GM21576 (cell line): ENCODE measurements around the gene CCDC85C.
A peak's percentile ranks its signal among the peaks of the same experiment; 100 is the strongest.

Experiments used
- ATAC-seq: cut with Tn5 transposase; IDR thresholded peaks from one replicate; pipeline ENCODE4 v1.9.1; 2021; ENCODE audit warnings: mild to moderate bottlenecking, moderate library complexity; ENCODE audit not compliant: unreplicated experiment

The CCDC85C gene

DNA sequence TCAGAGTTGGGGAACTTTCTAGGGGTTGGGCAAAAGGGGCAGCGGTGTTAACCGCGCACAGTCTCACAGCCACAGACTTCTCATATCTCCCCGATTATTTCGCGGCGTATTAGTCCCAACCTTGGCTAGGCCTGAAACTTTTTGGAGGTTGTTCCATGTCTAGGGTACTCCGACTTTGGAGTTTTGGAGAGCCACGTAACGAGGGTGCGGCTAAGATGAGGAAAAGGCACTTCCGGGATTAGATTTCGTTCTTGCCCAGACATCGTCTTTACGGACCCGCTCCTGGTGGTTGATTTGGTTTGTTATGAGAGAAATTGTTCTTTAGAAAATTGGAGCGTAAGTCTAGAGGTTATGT, 122.3 kb downstream of the CCDC85C start:
- no peak for ATAC-seq

DNA sequence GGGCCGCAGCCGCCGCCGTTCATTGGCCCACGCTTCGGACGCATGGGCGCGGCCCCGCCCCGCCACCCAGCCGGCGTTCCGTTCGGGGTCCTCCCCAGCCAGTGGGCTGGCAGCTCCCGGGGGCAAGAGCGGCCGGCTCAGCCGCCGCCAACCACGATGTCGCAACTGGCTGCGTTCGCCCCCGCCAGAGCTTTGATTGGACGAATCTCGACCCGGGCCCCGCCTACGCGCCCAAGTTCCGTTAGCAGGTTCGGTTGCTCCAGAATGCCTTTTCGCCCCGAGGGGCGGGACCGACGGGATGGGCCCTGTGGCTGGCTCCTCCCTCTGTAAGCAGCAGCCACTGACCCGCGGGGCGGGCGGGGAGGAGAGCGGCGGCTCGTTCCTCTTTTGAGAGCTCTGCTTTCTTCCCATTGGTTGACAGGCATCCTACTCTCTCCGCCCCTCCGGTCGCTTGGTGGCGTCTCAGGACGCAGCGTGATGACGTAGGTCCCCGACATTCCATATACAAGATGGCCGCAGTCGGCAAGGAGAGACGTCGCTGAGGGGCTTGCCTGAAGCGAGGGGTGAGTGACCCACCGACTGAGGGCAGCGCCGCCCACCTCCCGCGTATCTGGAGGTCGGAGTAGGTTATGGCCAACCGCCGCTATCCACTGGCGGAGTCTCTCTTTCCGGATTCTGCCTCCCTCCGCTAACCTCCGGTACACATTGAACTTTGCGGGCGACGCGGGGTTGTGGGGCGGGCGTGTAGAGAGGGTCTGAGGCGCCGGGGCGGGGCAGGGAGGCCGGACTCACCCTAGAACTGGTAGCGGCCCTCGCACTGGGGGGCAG, 122.9 kb downstream of the CCDC85C start, which contains the start of gene CCNK:
Gene CCNK, plus strand, starts transcription at position 493 of the 828 bp plus-strand sequence. CDS start 11,269 bp downstream, outside the sequence.
- peak; percentile 87 for ATAC-seq

DNA sequence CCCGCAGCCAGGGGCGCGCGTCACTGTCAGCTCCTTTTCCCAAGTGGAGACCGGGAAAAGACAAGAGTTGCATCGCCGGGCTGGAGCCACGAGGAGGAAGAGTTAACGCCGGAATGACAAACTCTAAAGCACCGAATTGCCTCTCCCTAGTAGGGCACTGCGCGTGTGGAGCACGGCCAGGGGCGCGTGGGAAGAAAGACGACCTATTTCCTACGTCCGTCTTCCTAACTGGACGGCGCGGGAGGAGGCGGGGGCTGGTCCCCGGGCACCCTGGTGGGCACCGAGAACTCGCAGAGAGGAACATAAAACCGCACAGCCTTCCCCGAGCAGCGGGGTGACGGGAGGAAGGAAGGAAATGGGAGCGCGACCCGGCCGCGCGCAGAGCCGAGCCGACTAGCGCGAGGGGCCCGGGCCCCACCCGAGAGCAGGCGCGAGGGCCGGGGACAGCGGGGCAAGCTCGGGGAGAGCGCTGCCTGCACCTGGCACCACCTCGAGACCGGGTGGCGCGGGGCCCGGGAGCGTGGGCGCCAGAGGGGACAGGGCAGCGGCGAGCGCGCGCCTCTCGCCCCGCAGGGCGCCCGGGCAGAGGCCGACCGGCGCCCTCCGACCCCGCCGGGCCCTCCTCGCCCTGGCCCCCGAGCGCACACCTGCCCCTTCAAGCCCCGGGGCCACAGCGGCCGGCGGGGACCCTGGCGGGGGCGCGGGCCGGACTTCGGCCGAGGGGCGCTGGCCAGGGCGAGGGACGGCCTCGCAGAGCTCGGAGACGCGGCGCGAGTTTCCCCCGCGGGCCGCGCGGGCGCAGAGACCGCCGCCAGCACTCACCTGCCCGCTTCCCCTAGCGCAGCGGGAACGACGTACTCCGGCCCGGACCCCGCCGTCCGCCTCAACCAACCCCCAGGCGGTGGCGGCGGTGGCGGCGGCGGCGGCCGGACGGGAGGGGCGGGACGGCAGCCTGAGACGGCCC, 123.8 kb downstream of the CCDC85C start, which contains the start of gene SETD3:
Gene SETD3, minus strand, starts transcription at position 954 of the 964 bp plus-strand sequence. CDS start 15,054 bp downstream, outside the sequence.
- ATAC-seq, result peak; percentile 0

DNA sequence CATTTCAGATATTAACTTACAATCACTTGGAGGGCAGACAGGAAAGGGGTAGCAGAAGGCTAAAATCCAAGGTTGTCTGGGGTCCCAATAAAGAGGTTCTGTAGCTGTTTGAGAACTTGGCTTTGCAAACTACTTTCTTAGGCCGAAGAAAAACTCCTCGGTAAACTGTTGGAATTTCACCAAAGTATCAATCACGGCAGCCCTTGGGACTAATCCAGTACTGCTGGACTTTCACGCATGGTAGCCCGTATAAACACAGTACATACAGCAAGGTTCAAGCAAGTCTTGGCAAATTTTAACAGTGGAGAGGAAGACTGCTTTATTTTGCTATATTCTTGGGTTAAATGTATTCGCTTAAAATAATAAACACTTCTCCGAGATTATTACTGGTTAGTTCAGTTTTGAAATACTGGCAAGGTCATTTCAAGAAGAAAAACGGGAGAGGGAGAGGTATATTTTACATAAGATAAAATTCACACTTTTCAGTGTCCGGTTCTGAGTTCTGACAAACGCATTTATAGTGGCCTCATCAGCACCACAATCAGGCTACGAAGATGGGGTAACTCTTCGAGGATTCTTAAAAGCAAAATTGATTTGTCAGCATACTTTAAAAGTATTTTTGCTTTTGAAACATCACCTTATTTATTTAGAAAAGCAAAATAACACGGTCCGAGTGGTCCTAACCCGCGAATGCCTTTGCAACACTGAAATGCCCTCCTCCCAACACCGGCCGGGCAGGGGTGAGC, 124.7 kb downstream of the CCDC85C start:
- ATAC-seq, result no peak

DNA sequence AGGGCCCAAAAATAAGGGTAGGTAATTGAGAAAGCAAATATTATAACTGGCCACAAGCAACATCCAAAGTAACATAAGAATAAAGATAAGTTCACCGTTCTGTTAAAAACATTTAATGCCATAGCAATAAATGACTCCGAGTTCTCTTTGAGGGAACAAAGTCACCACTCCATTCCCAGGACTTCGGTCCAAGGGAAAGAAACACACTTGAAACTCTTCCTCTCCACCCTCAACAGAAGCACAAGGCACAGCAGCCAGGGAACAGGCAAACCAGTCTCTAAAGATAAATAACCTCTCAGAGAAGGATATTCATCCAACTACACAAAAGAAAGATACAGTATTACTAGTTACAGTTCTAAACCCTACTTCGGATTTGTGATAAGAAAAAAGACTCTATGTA, 125.9 kb downstream of the CCDC85C start:
- no peak for ATAC-seq

DNA sequence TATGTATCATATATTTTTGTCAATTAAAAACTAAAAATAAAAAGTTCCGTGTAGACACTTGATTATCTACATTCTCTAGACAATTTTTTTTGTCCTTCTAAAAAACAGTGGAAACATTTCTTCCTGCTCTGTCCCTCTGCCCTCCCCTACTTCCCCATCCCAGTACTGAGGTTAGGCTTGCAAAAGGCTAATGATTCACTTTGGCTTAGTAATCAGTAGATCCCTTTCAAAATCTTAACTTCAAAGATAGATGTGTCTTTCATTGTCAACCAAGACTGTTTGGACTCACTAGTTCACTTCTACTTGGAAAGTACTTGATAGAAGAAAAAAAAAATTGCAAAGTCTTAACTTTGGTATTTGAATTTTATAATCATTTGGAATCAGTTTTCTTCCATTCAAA, 127.1 kb downstream of the CCDC85C start:
- no peak for ATAC-seq

DNA sequence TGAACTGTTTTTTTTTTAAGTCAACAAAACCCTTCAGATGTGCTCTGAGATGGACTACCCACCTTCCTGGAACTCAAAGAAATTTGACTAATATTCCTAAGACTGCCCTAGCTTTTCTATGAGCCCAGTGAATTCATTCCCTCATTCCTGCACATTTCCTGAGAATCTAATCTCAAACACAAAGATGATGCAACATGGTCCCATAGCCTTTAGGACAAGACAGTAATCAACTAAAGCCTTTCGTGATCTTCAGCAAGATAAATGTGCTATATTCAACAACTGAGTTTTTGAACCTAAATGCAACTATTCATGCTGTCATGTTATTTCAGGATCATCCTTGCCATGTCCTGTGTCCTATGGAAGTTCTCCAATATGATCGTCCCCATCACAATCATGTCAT, 128.3 kb downstream of the CCDC85C start:
- ATAC-seq, result no peak

DNA sequence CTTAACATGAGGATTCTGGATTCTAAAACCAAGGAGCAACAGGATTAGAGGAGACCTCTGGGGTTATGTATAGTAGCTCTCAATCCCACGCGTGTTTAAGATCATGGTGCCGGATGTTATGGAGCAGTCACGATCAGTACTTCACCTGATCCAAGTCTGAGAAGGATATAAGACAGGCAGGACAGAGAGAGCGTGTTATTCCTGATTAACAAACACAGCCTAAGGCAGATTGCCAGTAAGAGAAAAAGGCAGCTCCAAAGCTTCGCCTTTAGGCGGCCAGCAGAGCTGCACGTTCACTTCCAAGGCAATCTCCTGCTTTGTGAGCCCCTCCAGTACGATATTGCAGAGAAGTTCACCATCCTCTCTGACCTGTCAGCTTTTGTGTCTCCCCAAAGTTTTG, 128.8 kb downstream of the CCDC85C start:
- no peak for ATAC-seq

DNA sequence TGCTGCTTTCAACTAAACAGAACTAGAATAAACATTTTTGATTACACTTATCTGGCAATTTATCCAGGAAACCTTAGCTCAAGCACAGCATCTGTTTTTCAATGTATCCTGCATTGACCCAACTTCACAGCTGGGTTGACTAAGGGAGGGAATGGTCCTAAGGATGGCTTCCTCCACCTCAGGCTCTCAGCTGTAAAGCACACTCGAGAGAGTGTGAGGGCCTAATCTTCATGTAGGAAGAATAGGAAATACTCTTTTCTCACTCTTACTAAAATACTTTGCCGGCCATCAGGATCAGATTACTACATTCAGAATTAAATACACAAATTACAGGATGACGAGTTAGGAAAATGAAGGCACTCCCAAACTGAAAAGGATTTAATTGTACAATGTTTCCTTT, 130.5 kb downstream of the CCDC85C start:
- no peak for ATAC-seq

DNA sequence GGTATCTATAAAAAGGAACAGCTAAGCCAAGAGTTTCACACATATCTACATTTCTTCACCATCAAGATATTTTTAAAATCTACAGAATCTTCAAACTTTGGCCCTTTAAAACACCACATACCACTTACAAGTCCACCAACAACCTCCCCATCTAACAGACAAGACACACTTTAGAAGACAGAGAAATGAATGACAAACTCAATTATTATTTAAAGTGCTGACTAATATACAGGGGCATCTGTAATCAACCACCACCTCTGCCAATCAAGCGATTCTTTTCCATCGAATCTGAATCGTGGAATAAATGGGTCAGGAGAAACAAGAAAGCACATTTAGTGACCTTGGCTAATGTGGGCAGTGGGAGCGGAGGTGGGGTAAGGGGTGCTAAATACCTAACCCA, 131.1 kb downstream of the CCDC85C start:
- no peak for ATAC-seq

DNA sequence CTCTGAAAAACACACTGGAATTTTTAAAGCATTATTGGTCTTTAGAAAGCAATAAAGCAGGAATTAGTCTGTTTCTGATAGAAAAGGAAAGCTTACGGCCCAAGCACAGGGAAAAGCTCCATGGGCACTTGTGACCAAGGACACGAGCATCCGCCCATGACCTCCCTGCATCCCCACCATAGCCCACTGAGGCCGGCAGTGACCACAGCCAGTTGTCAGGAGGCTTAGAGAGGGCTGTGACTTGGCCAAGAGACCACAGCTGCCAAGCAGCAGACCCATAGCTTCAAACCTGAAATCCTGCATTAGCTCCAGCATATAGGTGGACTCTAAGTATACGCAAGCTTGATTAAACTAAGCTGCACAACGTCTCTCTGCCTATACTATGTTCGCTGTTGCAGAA, 132.3 kb downstream of the CCDC85C start:
- no peak for ATAC-seq

DNA sequence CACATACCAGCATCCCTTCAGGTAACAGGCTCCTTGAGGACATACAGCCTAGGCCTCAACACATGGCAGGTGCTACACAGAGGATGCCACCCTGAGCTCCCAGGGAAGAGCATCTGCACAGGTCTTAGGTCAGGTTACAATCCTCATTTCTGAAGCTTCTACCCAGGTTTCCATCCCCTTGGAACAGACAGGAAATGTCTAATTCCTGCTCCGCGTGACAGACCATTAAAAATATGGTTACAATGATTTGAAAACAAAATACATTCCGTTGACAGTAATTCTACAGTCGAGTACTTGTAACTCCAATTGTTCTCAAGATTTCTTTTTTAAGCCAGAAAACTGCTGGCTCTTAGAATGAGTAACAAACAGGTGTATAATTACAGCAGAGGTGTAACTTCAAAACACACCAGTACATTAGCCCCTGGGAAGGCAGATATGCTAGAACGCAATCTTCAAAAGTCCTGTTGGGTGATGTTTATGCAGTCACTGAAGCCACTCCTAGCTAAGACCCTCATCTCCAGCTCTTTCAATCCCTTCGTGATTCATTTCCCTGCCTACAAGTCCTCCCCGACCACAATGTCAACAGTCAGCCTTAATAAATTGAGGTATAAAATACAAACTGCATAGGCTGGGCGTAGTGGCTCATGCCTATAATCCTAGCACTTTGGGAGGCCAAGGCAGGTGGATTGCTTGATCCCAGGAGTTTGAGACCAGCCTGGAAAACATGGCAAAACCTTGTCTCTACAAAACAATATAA, 135.0 kb downstream of the CCDC85C start:
- ATAC-seq, result no peak

DNA sequence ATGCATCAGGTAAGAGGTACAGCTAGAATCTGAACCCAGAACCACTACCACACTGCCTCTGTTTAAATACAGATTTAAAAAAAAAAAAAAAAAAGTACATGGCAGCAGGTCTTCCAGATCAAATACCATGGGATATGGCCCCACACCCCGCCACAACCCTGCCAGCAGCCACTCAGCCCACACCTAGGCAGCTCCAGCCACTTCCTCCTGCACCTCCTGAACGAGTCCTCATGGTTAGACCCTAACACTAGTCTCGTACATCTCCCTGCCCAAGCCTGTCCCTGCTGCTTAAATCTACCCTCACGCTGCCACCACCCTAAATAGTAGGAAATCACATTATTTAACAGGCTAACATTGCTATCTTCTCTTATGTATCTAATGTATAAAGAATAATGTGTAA, 135.9 kb downstream of the CCDC85C start:
- no peak for ATAC-seq

DNA sequence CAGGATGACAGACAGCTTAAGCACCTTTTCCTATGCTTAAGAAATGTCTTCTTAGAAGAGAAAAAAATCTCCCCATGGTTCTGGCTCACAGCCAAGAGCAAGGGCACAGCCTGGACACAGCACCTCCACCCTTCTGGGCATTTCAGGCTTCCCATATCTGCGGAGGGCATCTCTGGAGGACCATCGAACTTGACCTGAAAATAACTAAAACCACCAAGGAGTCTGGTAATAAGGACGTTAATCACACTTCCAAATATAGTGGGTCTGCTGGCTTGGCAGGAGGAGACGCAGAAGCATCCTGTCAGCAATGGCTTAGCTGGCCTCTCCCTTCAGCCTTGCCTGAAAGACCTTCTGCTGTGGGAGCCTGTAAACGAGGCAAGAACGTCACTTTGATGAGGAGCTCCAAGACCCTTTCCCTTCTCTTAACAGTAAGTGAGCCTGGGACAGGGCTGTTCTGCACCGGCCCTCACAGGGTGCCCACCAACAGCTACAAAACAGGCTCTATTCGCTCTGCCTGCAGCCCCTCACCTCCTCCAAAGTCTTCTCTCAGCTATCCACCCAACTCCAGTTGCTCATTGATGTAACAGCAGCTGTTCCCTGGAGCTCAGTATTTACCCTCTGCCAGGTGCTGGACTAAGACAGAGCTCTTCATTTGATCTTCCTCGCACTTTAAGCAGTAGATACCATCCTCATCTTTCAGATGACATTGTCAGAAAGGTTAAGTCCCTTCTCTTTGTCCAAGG, 136.5 kb downstream of the CCDC85C start:
- no peak for ATAC-seq

DNA sequence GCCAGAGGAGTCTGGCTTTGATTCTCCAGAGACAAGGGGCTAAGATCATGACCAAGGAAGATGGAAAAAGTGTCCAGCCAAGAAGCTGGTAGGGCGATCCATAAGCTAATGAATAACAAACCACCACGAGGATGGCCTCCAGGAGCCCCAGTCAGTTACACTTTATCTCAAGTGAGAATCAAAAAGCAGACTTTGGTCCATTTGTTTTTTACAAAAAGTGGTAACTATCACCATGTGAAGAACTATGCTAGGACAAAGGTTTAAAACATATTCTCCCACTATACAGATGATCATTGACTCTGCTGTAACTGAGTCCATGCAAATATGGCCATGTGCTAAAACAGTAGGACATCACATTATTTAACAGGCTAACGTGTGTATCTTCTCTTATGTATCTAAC, 137.2 kb downstream of the CCDC85C start:
- ATAC-seq, result no peak

DNA sequence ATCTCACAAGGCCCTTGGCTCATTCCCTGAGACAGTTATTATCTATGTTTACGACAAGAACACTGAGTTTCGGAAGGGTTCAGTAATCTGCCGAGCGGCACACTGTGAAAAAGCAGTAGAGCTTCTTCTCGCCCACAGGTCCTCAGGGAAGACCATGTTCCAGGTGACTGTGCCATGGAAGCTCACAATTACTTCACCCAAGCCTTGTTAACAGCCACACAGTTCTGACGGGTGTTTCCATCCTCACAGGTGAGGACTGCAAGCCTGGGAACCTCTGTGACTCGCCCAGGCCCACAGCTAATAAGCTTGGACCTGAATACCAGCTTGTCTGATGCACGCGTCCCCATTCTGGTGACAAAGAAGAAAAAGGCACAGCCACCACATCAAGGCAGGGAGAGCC, 138.7 kb downstream of the CCDC85C start:
- ATAC-seq, result no peak

DNA sequence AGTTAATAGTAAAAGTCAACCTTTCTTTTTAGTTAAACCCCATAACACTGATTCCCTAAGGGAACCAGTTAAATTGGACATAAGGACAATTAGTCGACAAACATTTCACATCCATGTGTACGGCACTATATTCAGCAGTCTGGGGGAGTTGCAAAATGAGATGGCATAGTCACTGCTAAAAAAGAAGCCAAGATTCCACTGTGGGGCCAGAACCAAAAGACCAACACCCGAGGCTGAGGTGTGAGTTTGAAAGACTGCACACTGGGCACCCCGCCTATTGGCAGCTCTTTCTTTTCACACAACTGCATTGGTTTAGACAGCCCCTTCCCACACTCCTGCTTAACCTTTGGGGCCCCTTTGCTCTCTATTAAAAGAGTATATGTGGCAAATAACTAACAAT, 140.0 kb downstream of the CCDC85C start:
- no peak for ATAC-seq

DNA sequence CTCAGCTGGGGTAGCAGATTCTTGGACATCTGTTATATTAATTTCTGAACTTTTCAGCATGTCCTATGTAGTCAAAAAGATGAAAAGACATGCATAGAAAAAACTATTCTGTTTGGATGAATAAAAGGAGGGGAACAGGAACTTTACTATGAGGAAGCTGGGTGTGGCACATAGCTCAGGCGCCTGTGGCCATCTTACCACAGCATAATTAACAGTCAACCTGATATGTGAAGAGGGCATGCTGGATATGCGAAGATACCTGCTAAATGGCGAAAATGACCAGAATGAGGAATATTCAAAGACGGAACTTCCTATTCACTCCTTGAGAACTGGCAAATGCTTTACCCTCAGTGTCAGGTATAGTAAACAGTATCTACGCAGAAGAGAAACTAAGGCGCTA, 141.8 kb downstream of the CCDC85C start:
- no peak for ATAC-seq

DNA sequence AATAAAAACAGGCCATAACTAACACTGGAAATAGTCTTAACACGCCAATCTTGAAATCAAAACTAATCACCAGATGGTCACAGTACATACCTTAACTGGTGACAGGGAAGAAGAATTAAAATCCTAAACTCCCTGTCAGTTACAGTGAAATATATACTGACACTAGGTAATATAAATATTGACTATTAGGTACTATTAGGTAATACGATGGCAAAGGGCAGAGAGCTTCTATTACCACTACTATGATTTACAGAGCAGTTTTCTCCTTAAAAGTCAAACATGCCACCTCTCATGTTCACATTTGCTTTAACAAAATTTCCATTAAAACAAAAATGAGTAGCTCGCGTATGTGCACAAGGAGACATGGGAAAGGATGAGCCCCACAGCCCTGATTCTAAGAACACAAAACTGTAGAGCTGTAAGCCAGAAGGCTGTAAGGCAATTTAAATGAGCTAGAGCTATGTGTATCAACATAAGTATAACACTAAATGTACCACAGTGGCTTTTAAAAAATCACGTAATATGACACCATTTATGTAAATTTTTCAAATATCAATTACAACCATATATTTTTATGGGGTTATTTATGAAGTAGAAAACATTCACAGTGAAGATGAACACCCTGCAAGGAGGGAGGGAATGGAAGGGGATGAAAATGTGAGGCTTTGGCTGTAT, 142.5 kb downstream of the CCDC85C start:
- ATAC-seq, result no peak
